HG02852 (cell line): ENCODE measurements around the gene AGAP5.
A peak's percentile ranks its signal among the peaks of the same experiment; 100 is the strongest.

Experiments used
- ATAC-seq: cut with Tn5 transposase; IDR thresholded peaks from one replicate; pipeline ENCODE4 v1.9.1; 2021; ENCODE audit warnings: mild to moderate bottlenecking, moderate library complexity; ENCODE audit not compliant: unreplicated experiment

AGAP5 gene

GRCh38 chr10:73634421-73634820 is 63.5 kb downstream of the AGAP5 start:
- ATAC-seq: no peak

- no peak for ATAC-seq
Observed at GRCh38 chr10:73629165-73629564, 68.7 kb downstream of the AGAP5 start.

GRCh38 chr10:73628405-73628804 is 69.5 kb downstream of the AGAP5 start:
- ATAC-seq: no peak

GRCh38 chr10:73627300-73627699 is 70.6 kb downstream of the AGAP5 start:
- ATAC-seq: no peak

GRCh38 chr10:73625884-73626752 is 71.8 kb downstream of the AGAP5 start:
- ATAC-seq: peak; percentile 98

- peak; percentile 43 for ATAC-seq
Observed at GRCh38 chr10:73625004-73625883, 72.7 kb downstream of the AGAP5 start.
